K562 (cell line): ENCODE results near the gene OVOL1. TPM values are rescaled to one million over a fixed set of nuclear protein-coding genes. Genes with fewer than 3 reads are reported as not detected.

Experiments
- ATF1 ChIP-seq, 2 experiments: fragments of 450-650 bp in 1 of 2; IDR thresholded peaks; 2 replicates each; pipeline ENCODE4 v1.6.1; 2016; ENCODE audit warnings: missing compliant biosample characterization in 1 of 2, missing genetic modification characterization in 1 of 2
- DNMT1 ChIP-seq: fragments of 450-650 bp; IDR thresholded peaks from 2 replicates; pipeline ENCODE4 v1.6.1; 2016; ENCODE audit warnings: antibody characterized with exemption, mild to moderate bottlenecking
- GABPA ChIP-seq: fragments of 200-800 bp; sonication (Bioruptor generic); conservative IDR thresholded peaks from 2 replicates; pipeline ENCODE4 v1.6.1; 2016; ENCODE audit warnings: low read depth, missing genetic modification characterization, missing compliant biosample characterization
- HDAC8 ChIP-seq: fragments of 450-650 bp; IDR thresholded peaks from 2 replicates; pipeline ENCODE4 v1.6.1; 2016; ENCODE audit warnings: mild to moderate bottlenecking, missing genetic modification characterization, moderate library complexity, missing compliant biosample characterization
- HEY1 ChIP-seq: fragments of 250-450 bp; sonication (Bioruptor Pico); IDR thresholded peaks from 2 replicates; pipeline ENCODE4 v1.5.0; 2020; ENCODE audit warnings: mild to moderate bottlenecking, moderate library complexity, borderline replicate concordance
- JUN ChIP-seq, 2 experiments: sonication (generic) in 1 of 2; formaldehyde crosslinking in 1 of 2; IDR thresholded peaks; 2 replicates each; pipeline versions ENCODE4 v1.6.1 to v1.8.0; 2012 to 2022; ENCODE audit warnings: borderline replicate concordance in 2 of 2, mild to moderate bottlenecking in 2 of 2, improper control_type of control experiment in 1 of 2, low read depth in 1 of 2, low read length in 1 of 2, missing genetic modification reagents in 1 of 2
- NBN ChIP-seq: fragments of 450-650 bp; IDR thresholded peaks from 2 replicates; pipeline ENCODE4 v1.6.1; 2016; ENCODE audit warnings: low read depth, mild to moderate bottlenecking
- PCBP1 ChIP-seq: fragments of 200-400 bp; formaldehyde crosslinking; IDR thresholded peaks from 2 replicates; pipeline ENCODE4 v1.6.1; 2018; ENCODE audit warnings: mild to moderate bottlenecking, low read depth, low read length; ENCODE audit not compliant: poor library complexity, severe bottlenecking
- PTBP1 ChIP-seq: fragments of 200-400 bp; formaldehyde crosslinking; IDR thresholded peaks from 2 replicates; pipeline ENCODE4 v1.6.1; 2017; ENCODE audit warnings: low read depth, low read length
- SIN3A ChIP-seq, 2 experiments: fragments of 150-350 bp in 1 of 2; IDR thresholded peaks; 2 replicates each; pipeline ENCODE4 v1.6.1; 2011 to 2016; ENCODE audit warnings: borderline replicate concordance in 2 of 2, low read depth in 2 of 2, low read length in 2 of 2, mild to moderate bottlenecking in 2 of 2, moderate library complexity in 2 of 2; ENCODE audit not compliant: control insufficient read depth in 1 of 2
- ZFPM2 ChIP-seq: fragments of 250-450 bp; sonication (Bioruptor Pico); IDR thresholded peaks from 2 replicates; pipeline ENCODE4 v1.5.1; 2022; ENCODE audit warnings: mild to moderate bottlenecking
- ZNF717 ChIP-seq: fragments of 250-450 bp; sonication (Bioruptor Pico); IDR thresholded peaks from 2 replicates; pipeline ENCODE4 v1.5.0; 2021
- ZSCAN32 ChIP-seq: fragments of 450-650 bp; formaldehyde crosslinking; IDR thresholded peaks from 2 replicates; pipeline ENCODE4 v1.4.0; 2020; ENCODE audit warnings: mild to moderate bottlenecking, moderate library complexity
- polyA plus RNA-seq, 8 experiments: library from polyadenylated mRNA; depleted of rRNA in 4 of 8; stranded (reverse) in 5 of 8; unstranded in 3 of 8; fragments of >200 nt; fragmentation: Nextera tagmentation in 2 of 8; fragmentation: Illumina TruSeq in 1 of 8; extraction: Ambion mirVana in 2 of 8; extraction: Trizol in 1 of 8; gene quantifications; 2 replicates each; pipeline versions ENCODE4 v1.2.1 to v1.2.3, GENCODE V29; 2011 to 2014; ENCODE audit warnings: inconsistent platforms in 1 of 8, missing spikeins in 1 of 8
- total RNA-seq, 7 experiments: library from RNA; depleted of rRNA in 6 of 7; stranded (reverse); fragments of >200 nt in 6 of 7; fragmentation: Illumina TruSeq in 2 of 7; extraction: Trizol in 2 of 7; gene quantifications; 2 replicates each; pipeline versions ENCODE4 v1.2.1 to v1.2.3, GENCODE V29; 2011 to 2021; ENCODE audit warnings: low replicate concordance in 1 of 7
- TF ChIP-seq, protein P1 (sequence below): fragments of 450-650 bp; IDR thresholded peaks from 2 replicates; pipeline ENCODE4 v1.6.1; 2018; ENCODE audit not compliant: partially characterized antibody
- TF ChIP-seq, protein P2 (sequence below), 3 experiments: IDR thresholded peaks in 2 of 3; conservative IDR thresholded peaks in 1 of 3; 2 replicates each; pipeline ENCODE4 v1.5.1; 2011 to 2012; ENCODE audit warnings: low read length in 3 of 3, mild to moderate bottlenecking in 3 of 3, control low read depth in 2 of 3, improper control_type of control experiment in 1 of 3, inconsistent platforms in 1 of 3, low read depth in 1 of 3, mixed read lengths in 1 of 3, moderate library complexity in 1 of 3; ENCODE audit not compliant: insufficient read depth in 2 of 3
- TF ChIP-seq, protein P3 (sequence below): IDR thresholded peaks from 2 replicates; pipeline ENCODE4 v1.6.1; 2011; ENCODE audit warnings: borderline replicate concordance, low read depth, mild to moderate bottlenecking, moderate library complexity, low read length; ENCODE audit not compliant: insufficient read depth, poor library complexity, severe bottlenecking

The OVOL1 gene
- total and polyA plus RNA-seq, 9 of the 15 experiments (the other 6 are each of a cell fraction or from before 2014, with no cell fraction given): 0.09 TPM; not detected in 8

DNA sequence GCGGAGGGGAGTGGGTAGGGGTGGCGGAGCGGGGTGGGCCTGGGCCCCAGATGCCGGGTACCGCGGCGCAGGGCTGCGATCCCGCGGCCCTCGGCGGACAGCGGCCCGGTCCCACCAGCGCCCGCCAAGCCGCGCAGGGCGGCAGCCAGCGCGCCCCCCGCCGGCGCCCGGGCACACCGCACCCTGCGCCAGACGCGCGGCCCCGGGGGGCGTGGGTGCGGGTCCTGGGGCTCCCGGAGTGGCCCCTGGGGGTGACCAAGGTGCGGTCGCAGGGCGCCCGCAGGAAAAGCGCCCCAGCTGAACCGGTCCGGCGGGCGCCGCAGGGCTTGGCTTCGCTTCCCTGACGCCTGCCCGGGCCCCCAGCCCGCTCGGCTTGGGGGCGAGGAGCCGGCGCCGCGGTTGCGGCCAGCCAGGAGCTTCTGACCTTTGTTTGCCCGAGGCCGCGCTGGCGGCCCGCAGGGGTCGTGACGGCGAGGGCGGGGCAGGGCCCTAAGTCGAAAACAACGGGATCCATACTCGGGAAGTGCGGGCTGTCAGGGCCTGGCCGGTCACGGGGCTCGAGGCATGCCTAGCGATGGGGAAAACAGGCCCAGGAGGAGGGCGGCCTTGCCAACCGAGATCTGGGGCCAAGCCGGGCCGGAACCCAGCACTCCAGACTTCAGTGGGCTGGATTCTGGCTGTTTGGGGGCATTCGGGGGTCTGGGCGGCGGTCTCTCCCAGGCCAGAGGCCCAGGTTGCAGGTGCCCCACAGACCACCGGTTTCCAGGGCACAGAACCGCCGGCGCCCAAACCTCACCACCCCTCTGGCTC, 5.5 kb upstream of the OVOL1 start (continued):
- TF ChIP-seq, protein P1, sequence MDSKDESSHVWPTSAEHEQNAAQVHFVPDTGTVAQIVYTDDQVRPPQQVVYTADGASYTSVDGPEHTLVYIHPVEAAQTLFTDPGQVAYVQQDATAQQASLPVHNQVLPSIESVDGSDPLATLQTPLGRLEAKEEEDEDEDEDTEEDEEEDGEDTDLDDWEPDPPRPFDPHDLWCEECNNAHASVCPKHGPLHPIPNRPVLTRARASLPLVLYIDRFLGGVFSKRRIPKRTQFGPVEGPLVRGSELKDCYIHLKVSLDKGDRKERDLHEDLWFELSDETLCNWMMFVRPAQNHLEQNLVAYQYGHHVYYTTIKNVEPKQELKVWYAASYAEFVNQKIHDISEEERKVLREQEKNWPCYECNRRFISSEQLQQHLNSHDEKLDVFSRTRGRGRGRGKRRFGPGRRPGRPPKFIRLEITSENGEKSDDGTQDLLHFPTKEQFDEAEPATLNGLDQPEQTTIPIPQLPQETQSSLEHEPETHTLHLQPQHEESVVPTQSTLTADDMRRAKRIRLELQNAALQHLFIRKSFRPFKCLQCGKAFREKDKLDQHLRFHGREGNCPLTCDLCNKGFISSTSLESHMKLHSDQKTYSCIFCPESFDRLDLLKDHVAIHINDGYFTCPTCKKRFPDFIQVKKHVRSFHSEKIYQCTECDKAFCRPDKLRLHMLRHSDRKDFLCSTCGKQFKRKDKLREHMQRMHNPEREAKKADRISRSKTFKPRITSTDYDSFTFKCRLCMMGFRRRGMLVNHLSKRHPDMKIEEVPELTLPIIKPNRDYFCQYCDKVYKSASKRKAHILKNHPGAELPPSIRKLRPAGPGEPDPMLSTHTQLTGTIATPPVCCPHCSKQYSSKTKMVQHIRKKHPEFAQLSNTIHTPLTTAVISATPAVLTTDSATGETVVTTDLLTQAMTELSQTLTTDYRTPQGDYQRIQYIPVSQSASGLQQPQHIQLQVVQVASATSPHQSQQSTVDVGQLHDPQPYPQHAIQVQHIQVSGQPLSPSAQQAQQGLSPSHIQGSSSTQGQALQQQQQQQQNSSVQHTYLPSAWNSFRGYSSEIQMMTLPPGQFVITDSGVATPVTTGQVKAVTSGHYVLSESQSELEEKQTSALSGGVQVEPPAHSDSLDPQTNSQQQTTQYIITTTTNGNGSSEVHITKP: no peak
- TF ChIP-seq SIN3A (IDR thresholded peaks at IDR 0.05; ENCODE audit: borderline replicate concordance in 2 of 2, control insufficient read depth in 1 of 2, low read depth in 2 of 2, low read length in 2 of 2) (no peak), ZNF717 (CRISPR knock-in tag) (no peak), ZFPM2 (CRISPR knock-in tag) (no peak), JUN (IDR thresholded peaks at IDR 0.05; ENCODE audit: borderline replicate concordance, low read depth, low read length) (no peak), JUN (CRISPR knock-in tag; IDR thresholded peaks at IDR 0.05; ENCODE audit: borderline replicate concordance) (no peak), NBN (no peak), DNMT1 (no peak), PCBP1 (peak; percentile 28), HEY1 (CRISPR knock-in tag) (no peak), GABPA (0 out of 2 replicates have a peak, but pooled peaks have one; percentile 39), ATF1 (CRISPR knock-in tag; IDR thresholded peaks at IDR 0.05) (no peak), ATF1 (tag; IDR thresholded peaks at IDR 0.05) (no peak), HDAC8 (tag) (no peak), PTBP1 (no peak), ZSCAN32 (CRISPR knock-in tag) (no peak)
- TF ChIP-seq, protein P2, sequence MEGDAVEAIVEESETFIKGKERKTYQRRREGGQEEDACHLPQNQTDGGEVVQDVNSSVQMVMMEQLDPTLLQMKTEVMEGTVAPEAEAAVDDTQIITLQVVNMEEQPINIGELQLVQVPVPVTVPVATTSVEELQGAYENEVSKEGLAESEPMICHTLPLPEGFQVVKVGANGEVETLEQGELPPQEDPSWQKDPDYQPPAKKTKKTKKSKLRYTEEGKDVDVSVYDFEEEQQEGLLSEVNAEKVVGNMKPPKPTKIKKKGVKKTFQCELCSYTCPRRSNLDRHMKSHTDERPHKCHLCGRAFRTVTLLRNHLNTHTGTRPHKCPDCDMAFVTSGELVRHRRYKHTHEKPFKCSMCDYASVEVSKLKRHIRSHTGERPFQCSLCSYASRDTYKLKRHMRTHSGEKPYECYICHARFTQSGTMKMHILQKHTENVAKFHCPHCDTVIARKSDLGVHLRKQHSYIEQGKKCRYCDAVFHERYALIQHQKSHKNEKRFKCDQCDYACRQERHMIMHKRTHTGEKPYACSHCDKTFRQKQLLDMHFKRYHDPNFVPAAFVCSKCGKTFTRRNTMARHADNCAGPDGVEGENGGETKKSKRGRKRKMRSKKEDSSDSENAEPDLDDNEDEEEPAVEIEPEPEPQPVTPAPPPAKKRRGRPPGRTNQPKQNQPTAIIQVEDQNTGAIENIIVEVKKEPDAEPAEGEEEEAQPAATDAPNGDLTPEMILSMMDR (IDR thresholded peaks at IDR 0.05 in 2 of 3, conservative IDR thresholded peaks at IDR 0.05 in 1 of 3; ENCODE audit: insufficient read depth in 2 of 3, low read depth in 1 of 3, low read length in 3 of 3): peak; percentile 15 to 52 (median 38); a peak in 3 of 6 replicates
- TF ChIP-seq, protein P3, sequence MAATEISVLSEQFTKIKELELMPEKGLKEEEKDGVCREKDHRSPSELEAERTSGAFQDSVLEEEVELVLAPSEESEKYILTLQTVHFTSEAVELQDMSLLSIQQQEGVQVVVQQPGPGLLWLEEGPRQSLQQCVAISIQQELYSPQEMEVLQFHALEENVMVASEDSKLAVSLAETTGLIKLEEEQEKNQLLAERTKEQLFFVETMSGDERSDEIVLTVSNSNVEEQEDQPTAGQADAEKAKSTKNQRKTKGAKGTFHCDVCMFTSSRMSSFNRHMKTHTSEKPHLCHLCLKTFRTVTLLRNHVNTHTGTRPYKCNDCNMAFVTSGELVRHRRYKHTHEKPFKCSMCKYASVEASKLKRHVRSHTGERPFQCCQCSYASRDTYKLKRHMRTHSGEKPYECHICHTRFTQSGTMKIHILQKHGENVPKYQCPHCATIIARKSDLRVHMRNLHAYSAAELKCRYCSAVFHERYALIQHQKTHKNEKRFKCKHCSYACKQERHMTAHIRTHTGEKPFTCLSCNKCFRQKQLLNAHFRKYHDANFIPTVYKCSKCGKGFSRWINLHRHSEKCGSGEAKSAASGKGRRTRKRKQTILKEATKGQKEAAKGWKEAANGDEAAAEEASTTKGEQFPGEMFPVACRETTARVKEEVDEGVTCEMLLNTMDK: peak; percentile 41
